ENCODE measurements around the gene FER1L5.

The FER1L5 gene

GRCh38 chr2:96647681-96648080 lies 5.1 kb downstream of the FER1L5 start:
- H3K9me3 ChIP-seq (ENCODE audit: control insufficient read depth, insufficient read depth, low read length): no peaks in the 10 kb centered on the region
- no peak overlapping the region for H3K4me3 ChIP-seq (ENCODE audit: low read length)
- TF ChIP-seq EZH2phosphoT487 (IDR thresholded peaks at IDR 0.05; ENCODE audit: borderline replicate concordance, low read length) (no peak), CTCF (IDR thresholded peaks at IDR 0.05; ENCODE audit: low read depth, low read length, poor library complexity, severe bottlenecking) (no peak)
- H3F3A ChIP-seq (ENCODE audit: control insufficient read depth, insufficient read depth): no peaks in the 10 kb centered on the region
- H3K9me2 ChIP-seq (replicated peaks; ENCODE audit: control insufficient read depth, low read length): no peaks in the 10 kb centered on the region
- H3K36me3 ChIP-seq (ENCODE audit: control insufficient read depth, low read length): no peaks in the 10 kb centered on the region
- H3K4me2 ChIP-seq (ENCODE audit: low read length): no peak overlapping the region
- peaks cover 2% of the 10 kb centered on the region; the same call in 1 of the 2 replicates for H3K27me3 ChIP-seq (ENCODE audit: control insufficient read depth, low read length)
- H3K79me2 ChIP-seq (ENCODE audit: control insufficient read depth, low read length): no peaks in the 10 kb centered on the region
- no peaks in the 10 kb centered on the region for H3K4me1 ChIP-seq (ENCODE audit: control insufficient read depth, low read length)
- no peak overlapping the region for H3K27ac ChIP-seq (ENCODE audit: low read depth, low read length)
- H4K20me1 ChIP-seq (ENCODE audit: control insufficient read depth, insufficient read depth, low read depth, low read length): no peaks in the 10 kb centered on the region

- Histone ChIP-seq H3K36me3 (ENCODE audit: control insufficient read depth, low read length) (no peaks in the 10 kb centered on the region), H3K4me3 (ENCODE audit: low read length) (no peak overlapping the region), H3F3A (ENCODE audit: control insufficient read depth, insufficient read depth) (no peaks in the 10 kb centered on the region), H3K9me3 (ENCODE audit: control insufficient read depth, insufficient read depth, low read length) (no peaks in the 10 kb centered on the region), H3K4me1 (ENCODE audit: control insufficient read depth, low read length) (no peaks in the 10 kb centered on the region), H4K20me1 (ENCODE audit: control insufficient read depth, insufficient read depth, low read depth, low read length) (no peaks in the 10 kb centered on the region), H3K9me2 (replicated peaks; ENCODE audit: control insufficient read depth, low read length) (no peaks in the 10 kb centered on the region), H3K4me2 (ENCODE audit: low read length) (no peak overlapping the region), H3K27ac (ENCODE audit: low read depth, low read length) (no peak overlapping the region), H3K27me3 (ENCODE audit: control insufficient read depth, low read length) (peaks cover 2% of the 10 kb centered on the region; the same call in 1 of the 2 replicates), H3K79me2 (ENCODE audit: control insufficient read depth, low read length) (no peaks in the 10 kb centered on the region)
- TF ChIP-seq CTCF (IDR thresholded peaks at IDR 0.05; ENCODE audit: low read depth, low read length, poor library complexity, severe bottlenecking) (no peak), EZH2phosphoT487 (IDR thresholded peaks at IDR 0.05; ENCODE audit: borderline replicate concordance, low read length) (no peak)
These were observed 5.9 kb downstream of the FER1L5 start for GRCh38 chr2:96648306-96648930.

GRCh38 chr2:96649342-96649741 lies 6.8 kb downstream of the FER1L5 start:
- Histone ChIP-seq H3K36me3 (ENCODE audit: control insufficient read depth, low read length) (no peaks in the 10 kb centered on the region), H3K9me3 (ENCODE audit: control insufficient read depth, insufficient read depth, low read length) (no peaks in the 10 kb centered on the region), H3K4me1 (ENCODE audit: control insufficient read depth, low read length) (no peaks in the 10 kb centered on the region), H3K27ac (ENCODE audit: low read depth, low read length) (no peak overlapping the region), H3K4me3 (ENCODE audit: low read length) (no peak overlapping the region), H3K27me3 (ENCODE audit: control insufficient read depth, low read length) (peaks cover 2% of the 10 kb centered on the region; the same call in 1 of the 2 replicates), H3K79me2 (ENCODE audit: control insufficient read depth, low read length) (no peaks in the 10 kb centered on the region), H3K9me2 (replicated peaks; ENCODE audit: control insufficient read depth, low read length) (no peaks in the 10 kb centered on the region), H3F3A (ENCODE audit: control insufficient read depth, insufficient read depth) (no peaks in the 10 kb centered on the region), H3K4me2 (ENCODE audit: low read length) (no peak overlapping the region), H4K20me1 (ENCODE audit: control insufficient read depth, insufficient read depth, low read depth, low read length) (no peaks in the 10 kb centered on the region)
- TF ChIP-seq CTCF (IDR thresholded peaks at IDR 0.05; ENCODE audit: low read depth, low read length, poor library complexity, severe bottlenecking): no peak
- no peak for TF ChIP-seq EZH2phosphoT487 (IDR thresholded peaks at IDR 0.05; ENCODE audit: borderline replicate concordance, low read length)
